ENCODE data around the gene DUSP12. TPM values are rescaled to one million over a fixed set of nuclear protein-coding genes. Genes with fewer than 3 reads are reported as not detected.
A peak's percentile ranks its signal among the peaks of the same experiment; 100 is the strongest.

DUSP12 gene
- total and polyA plus RNA-seq, 9 of the 15 experiments (the other 6 are each of a cell fraction or from before 2014, with no cell fraction given) = 10.4 to 81.4 (median 43.6) TPM

- TF ChIP-seq, protein P1, sequence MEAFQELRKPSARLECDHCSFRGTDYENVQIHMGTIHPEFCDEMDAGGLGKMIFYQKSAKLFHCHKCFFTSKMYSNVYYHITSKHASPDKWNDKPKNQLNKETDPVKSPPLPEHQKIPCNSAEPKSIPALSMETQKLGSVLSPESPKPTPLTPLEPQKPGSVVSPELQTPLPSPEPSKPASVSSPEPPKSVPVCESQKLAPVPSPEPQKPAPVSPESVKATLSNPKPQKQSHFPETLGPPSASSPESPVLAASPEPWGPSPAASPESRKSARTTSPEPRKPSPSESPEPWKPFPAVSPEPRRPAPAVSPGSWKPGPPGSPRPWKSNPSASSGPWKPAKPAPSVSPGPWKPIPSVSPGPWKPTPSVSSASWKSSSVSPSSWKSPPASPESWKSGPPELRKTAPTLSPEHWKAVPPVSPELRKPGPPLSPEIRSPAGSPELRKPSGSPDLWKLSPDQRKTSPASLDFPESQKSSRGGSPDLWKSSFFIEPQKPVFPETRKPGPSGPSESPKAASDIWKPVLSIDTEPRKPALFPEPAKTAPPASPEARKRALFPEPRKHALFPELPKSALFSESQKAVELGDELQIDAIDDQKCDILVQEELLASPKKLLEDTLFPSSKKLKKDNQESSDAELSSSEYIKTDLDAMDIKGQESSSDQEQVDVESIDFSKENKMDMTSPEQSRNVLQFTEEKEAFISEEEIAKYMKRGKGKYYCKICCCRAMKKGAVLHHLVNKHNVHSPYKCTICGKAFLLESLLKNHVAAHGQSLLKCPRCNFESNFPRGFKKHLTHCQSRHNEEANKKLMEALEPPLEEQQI (IDR thresholded peaks at IDR 0.05) = no peak
Observed at GRCh38 chr1:161706113-161706481, 43.5 kb upstream of the DUSP12 start (continued).

GRCh38 chr1:161706482-161707347, 42.9 kb upstream of the DUSP12 start, which contains the start of gene FCRLA:
FCRLA (plus strand) TSS chr1:161707229; CDS start chr1:161707265, 36 bp downstream.
- no peak within 1 kb of the TSS for H3K4me3 ChIP-seq
- H3K4me1 ChIP-seq (replicated peaks in 1 of 2; ENCODE audit: control insufficient read depth in 2 of 2, insufficient read depth in 2 of 2, low read length in 2 of 2) = peaks cover under 1 to 28% of the 10 kb centered on the region in 2 experiments
- intact Hi-C loops (cut with micrococcal nuclease) (loop anchor here (2.0 kb wide), 1 partner anchor 14 kb away; the partner anchor contains the start of gene FCRLB), in situ Hi-C loops (cut with MboI) (no loop called here)
- H3K27me3 ChIP-seq (ENCODE audit: control insufficient read depth in 2 of 2, insufficient read depth in 2 of 2, low read length in 2 of 2) = no peaks in the 10 kb centered on the region
- H3K4me2 ChIP-seq (ENCODE audit: insufficient read depth, low read length) = peak within 1 kb of the TSS; percentile 28
- FAIRE-seq (peak; percentile 85), DNase-seq (ENCODE audit: extremely low read depth in 1 of 4, low spot score in 3 of 4) (peak in 1 of 4 experiments; percentile 55), ATAC-seq (peak; percentile 76)
- H3K9ac ChIP-seq (ENCODE audit: insufficient read depth in 1 of 2, low read depth in 2 of 2, low read length in 2 of 2) = peak within 1 kb of the TSS in 1 of 2 experiments; percentile 23; a peak in 1 of 4 replicates
- no peaks in the 10 kb centered on the region for H3K79me2 ChIP-seq (ENCODE audit: control insufficient read depth, insufficient read depth, low read length)
- ChIA-PET CTCF (ENCODE audit: low intra/inter-chr PET ratio) (no interaction called here), POLR2A (interaction anchor here (0.7 to 1.2 kb wide), 6 partner anchors 11 to 215 kb away, joined by 3 to 5 read pairs (median 4); no protein-coding TSS in a partner anchor)
- BruUV-seq (replicated peaks) = TSS peak; percentile 84
- no peaks in the 10 kb centered on the region for H3K9me1 ChIP-seq (ENCODE audit: control insufficient read depth, insufficient read depth, low read length)
- H3K36me3 ChIP-seq (ENCODE audit: control insufficient read depth, insufficient read depth, low read length) = no peaks in the 10 kb centered on the region
- no peaks in the 10 kb centered on the region for H4K20me1 ChIP-seq (replicated peaks; ENCODE audit: control insufficient read depth, insufficient read depth, low read length)
- no peaks in the 10 kb centered on the region for H3K9me3 ChIP-seq (replicated peaks; ENCODE audit: control insufficient read depth, insufficient read depth, low read depth, low read length)
- whole genome bisulfite sequencing (ENCODE audit: insufficient coverage, low coverage, missing lambda C conversion rate) = 8% methylated on average over 4 of the region's 4 CpGs
- H2AFZ ChIP-seq (ENCODE audit: low read depth, low read length) = peak within 1 kb of the TSS; percentile 11; the same call in 1 of the 2 replicates
- peak within 1 kb of the TSS; percentile 48; the same call in 2 of the 3 replicates for H3K27ac ChIP-seq (ENCODE audit: extremely low read depth, low read depth, low read length)
- TF ChIP-seq HDAC2 (IDR thresholded peaks at IDR 0.05) = peak; percentile 81
- TF ChIP-seq RNF2 (IDR thresholded peaks at IDR 0.05) = peak; percentile 55; the same call in 1 of the 2 replicates
- TF ChIP-seq TBP (optimal IDR thresholded peaks at IDR 0.05; ENCODE audit: low read depth, low read length) = peak; percentile 17
- peak in 1 of 2 experiments; percentile 46; a peak in 1 of 4 replicates for TF ChIP-seq HDAC1 (IDR thresholded peaks at IDR 0.05)
- TF ChIP-seq, protein P2, sequence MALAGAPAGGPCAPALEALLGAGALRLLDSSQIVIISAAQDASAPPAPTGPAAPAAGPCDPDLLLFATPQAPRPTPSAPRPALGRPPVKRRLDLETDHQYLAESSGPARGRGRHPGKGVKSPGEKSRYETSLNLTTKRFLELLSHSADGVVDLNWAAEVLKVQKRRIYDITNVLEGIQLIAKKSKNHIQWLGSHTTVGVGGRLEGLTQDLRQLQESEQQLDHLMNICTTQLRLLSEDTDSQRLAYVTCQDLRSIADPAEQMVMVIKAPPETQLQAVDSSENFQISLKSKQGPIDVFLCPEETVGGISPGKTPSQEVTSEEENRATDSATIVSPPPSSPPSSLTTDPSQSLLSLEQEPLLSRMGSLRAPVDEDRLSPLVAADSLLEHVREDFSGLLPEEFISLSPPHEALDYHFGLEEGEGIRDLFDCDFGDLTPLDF (CRISPR knock-in tag; IDR thresholded peaks at IDR 0.05) = peak; percentile 28; the same call in 1 of the 2 replicates
- TF ChIP-seq FOXK2 (conservative IDR thresholded peaks at IDR 0.05 in 1 of 2, IDR thresholded peaks at IDR 0.05 in 1 of 2; ENCODE audit: low read depth in 2 of 2) = peak in 1 of 2 experiments; percentile 30; a peak in 1 of 4 replicates
- TF ChIP-seq PHF21A (IDR thresholded peaks at IDR 0.05; ENCODE audit: borderline replicate concordance, low read depth) = no peak
- TF ChIP-seq, protein P3, sequence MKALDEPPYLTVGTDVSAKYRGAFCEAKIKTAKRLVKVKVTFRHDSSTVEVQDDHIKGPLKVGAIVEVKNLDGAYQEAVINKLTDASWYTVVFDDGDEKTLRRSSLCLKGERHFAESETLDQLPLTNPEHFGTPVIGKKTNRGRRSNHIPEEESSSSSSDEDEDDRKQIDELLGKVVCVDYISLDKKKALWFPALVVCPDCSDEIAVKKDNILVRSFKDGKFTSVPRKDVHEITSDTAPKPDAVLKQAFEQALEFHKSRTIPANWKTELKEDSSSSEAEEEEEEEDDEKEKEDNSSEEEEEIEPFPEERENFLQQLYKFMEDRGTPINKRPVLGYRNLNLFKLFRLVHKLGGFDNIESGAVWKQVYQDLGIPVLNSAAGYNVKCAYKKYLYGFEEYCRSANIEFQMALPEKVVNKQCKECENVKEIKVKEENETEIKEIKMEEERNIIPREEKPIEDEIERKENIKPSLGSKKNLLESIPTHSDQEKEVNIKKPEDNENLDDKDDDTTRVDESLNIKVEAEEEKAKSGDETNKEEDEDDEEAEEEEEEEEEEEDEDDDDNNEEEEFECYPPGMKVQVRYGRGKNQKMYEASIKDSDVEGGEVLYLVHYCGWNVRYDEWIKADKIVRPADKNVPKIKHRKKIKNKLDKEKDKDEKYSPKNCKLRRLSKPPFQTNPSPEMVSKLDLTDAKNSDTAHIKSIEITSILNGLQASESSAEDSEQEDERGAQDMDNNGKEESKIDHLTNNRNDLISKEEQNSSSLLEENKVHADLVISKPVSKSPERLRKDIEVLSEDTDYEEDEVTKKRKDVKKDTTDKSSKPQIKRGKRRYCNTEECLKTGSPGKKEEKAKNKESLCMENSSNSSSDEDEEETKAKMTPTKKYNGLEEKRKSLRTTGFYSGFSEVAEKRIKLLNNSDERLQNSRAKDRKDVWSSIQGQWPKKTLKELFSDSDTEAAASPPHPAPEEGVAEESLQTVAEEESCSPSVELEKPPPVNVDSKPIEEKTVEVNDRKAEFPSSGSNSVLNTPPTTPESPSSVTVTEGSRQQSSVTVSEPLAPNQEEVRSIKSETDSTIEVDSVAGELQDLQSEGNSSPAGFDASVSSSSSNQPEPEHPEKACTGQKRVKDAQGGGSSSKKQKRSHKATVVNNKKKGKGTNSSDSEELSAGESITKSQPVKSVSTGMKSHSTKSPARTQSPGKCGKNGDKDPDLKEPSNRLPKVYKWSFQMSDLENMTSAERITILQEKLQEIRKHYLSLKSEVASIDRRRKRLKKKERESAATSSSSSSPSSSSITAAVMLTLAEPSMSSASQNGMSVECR (CRISPR knock-in tag; IDR thresholded peaks at IDR 0.05) = 0 out of 2 replicates have a peak, but pooled peaks have one; percentile 43
- TF ChIP-seq ZNF57 (CRISPR knock-in tag; IDR thresholded peaks at IDR 0.05) = no peak
- 0 out of 2 replicates have a peak, but pooled peaks have one; percentile 13 for TF ChIP-seq TAL1 (IDR thresholded peaks at IDR 0.05)
